ENCODE data around the gene SETD7.
A peak's percentile ranks its signal among the peaks of the same experiment; 100 is the strongest.

The SETD7 gene

DNA sequence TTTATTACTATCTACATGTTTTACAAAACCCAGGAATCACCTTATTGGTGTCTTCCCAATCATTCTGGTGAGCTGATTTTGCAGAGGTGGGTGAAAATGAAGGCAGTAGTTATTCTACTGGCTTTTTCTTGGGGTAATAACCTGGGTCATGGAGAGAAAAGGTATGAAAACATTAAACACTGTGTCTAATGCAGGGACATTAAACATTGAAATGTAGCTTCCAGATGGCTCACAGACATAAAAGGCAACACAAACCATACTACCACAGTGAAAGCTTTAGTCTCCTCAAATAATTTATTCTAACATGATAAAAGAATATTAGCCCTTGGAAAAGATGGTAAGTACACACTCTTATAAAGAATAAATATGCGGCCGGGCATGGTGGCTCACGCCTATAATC, 8.0 kb downstream of the SETD7 start:
- DNase-seq: no peak

DNA sequence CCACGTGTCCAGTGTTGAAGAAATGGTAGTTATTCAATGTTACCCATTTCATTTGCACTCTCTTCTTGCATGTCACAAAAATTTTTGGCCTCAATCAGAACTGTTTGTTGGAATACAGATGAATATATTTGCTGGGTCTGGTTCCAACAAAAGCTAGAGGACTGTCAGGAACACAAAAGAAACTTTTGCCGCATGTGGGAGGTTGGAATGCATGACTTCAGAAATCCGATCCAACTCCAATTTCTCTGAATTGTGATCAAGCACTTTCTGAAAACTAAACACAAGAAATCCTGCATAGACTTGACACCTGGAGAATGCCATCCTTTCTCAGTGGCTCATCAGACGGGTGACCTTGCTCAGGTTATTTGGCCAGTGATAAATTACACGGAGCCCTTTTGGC, 15.4 kb downstream of the SETD7 start:
- DNase-seq: no peak

DNA sequence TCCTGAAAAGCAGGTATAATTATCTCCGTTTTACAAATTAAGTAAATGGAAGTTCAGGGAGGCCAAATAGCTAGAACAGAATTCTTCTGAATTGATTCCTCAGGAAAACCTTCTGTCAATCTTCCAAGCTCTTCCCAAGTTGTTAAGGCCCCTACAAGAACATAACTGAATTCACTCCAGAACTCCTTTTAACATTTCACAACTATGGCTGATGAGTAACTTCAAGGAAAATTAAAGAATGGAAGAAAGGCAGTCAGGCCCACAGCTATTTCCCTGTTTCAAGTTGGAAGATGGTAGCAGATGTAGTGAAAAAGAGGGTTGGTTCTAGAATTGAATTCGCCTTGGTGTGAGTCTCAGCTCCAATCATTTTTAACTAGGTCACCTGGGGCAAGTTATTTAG, 15.9 kb downstream of the SETD7 start:
- DNase-seq: no peak

DNA sequence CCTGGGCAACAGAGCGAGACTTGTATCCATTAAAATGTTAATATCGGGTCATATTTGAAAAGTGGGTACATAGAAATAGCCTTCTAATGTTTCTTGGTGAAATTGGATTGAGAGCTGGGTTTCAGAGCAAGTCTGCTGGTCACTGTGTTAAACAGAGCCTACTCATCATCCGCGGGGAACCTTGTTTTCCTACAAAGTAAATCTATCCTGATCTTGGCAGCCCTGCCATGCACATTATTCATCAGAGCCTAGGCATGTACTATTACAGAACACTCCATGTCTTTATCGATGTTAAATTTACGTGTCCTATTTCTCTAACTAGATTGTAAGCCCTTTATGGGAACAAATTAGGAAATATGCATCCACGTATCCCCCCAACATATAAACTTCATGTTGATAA, 18.7 kb downstream of the SETD7 start:
- DNase-seq: no peak

DNA sequence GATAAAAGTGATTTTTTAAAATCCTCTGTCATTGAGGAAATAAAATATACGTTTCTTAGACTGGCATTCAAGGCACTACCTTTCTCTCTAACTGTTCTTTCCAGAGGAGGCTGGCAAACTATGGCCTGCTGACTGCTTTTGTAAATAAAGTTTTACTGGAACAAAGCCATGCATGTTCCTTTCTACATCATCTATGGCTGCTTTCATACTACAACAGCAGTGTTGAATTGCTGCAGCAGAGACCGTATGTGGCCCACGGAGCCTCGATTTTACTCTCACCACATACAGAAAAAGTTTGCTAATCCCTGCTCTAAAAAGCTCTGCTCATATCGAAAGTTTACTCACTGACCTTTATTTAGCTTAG, 20.2 kb downstream of the SETD7 start:
- no peak for DNase-seq

GRCh38 chr4:139535228-139535870, 20.7 kb downstream of the SETD7 start:
- DNase-seq: no peak

DNA sequence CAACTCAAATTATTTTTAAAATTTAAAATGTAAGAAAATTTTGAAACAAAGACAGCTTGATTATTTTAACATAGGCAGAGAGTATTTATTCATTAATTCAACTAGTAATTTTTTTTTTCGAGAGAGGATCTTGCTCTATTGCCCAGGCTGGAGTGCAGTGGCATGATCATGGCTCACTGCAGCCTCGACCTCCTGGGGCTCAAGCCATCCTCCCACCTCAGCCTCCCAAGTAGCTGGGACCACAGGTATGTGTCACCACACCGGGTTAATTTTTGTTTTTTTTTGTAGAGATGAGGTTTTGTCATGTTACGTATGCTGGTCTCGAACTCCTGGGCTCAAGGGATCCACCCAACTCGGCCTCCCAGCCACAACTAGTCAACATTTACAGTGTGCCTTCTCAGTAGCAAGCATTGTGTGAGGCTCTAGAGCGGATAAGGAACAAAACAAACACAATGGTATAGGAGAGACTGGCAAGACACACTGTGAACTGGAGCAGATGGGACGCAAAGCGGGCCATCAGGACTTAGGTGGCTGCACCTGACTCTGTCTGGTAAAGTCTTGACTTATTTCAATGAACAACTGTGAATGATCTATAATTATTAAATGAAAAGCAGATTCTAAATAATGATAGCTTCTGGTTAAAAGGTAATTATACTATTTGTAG, 21.6 kb downstream of the SETD7 start:
- DNase-seq: no peak

DNA sequence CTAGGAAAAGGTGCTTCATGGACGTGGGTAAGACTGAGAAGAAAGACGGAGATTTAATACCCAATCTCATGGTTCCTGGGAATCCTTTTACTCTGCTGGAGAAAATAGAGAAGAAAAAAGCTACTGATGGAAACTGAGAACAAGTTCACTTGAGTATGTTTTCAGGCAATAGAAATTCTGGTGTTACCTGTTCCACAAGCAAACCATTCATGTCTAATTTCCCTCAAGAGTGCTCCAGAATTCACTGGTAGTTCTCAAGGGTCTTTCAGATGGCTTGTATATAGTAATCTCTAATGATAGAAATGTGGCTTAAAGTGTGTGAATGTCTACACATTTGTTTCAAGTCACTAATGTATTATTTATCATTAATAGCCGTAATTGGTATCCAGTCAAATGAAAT, 22.5 kb downstream of the SETD7 start:
- no peak for DNase-seq

- peak; percentile 19 for DNase-seq
These were observed 23.1 kb downstream of the SETD7 start for GRCh38 chr4:139532947-139533346.

DNA sequence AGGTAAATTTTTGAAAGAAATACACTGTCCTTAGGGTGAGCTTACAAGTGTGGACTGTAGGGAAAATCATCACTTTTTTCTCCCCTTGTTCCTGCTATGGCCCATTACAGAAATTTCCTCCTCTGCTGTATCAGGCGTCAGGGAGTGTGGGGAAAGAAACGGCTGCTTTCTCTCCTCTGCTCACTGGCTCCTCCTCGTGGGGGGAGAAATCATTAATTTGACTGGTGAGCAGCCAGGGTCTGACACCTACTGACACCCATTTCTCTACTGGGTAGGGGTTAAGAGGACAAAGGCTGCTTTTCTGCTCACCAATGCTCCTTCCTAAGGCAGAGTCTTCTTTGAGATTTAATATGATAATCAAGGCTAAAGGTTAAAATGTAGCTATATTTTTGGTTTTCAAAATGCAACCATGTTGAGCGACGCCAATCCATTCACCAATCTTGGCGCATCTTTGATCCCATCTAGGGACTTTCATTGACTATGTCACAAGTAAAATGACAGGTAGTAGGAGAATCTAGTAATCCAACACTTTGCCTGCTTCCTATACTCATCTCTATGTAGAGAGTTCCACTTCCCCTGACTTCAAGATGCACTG, 25.1 kb downstream of the SETD7 start:
- no peak for DNase-seq

- DNase-seq: peak; percentile 80
These were observed 27.5 kb downstream of the SETD7 start for GRCh38 chr4:139528377-139529005.

GRCh38 chr4:139526928-139527327, 29.1 kb downstream of the SETD7 start:
- DNase-seq: no peak

DNA sequence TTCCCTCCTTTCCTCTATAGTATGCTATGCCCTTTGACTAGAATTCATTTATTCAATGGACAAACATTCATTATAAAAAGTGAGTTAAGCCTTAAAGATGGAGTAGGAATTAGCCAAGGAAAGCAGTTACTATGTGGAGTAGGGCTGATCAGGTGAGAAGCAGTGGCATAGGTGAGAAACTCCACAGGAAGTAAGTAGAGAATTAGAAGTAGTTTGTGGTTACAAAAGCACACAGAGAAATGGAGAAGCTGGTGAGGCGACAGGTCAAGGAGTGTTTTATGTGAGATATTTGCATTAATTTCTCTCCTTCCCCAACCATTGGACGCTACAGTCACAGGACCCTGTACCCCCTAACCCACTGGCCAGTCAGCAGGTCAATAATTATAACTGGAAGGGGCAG, 30.6 kb downstream of the SETD7 start:
- DNase-seq: no peak

GRCh38 chr4:139524062-139524631, 31.9 kb downstream of the SETD7 start:
- DNase-seq: no peak

GRCh38 chr4:139523076-139523475, 32.9 kb downstream of the SETD7 start:
- DNase-seq: no peak

- DNase-seq: no peak
These were observed 33.6 kb downstream of the SETD7 start for GRCh38 chr4:139522457-139522856.

- no peak for DNase-seq
These were observed 34.1 kb downstream of the SETD7 start for GRCh38 chr4:139521754-139522401.

GRCh38 chr4:139515531-139515958, 40.5 kb downstream of the SETD7 start:
- DNase-seq: no peak

GRCh38 chr4:139514382-139515059, 41.5 kb downstream of the SETD7 start:
- no peak for DNase-seq

- DNase-seq: no peak
These were observed 44.7 kb downstream of the SETD7 start for GRCh38 chr4:139511320-139511719.

- no peak for DNase-seq
These were observed 46.1 kb downstream of the SETD7 start for GRCh38 chr4:139509727-139510410.
